Measurements from ENCODE around the gene GPR141. TPM values are rescaled to one million over a fixed set of nuclear protein-coding genes. Genes with fewer than 3 reads are reported as not detected.

The GPR141 gene
- total and polyA plus RNA-seq, 2 of the 13 experiments (the other 11 are each of a cell fraction or from before 2014, with no cell fraction given) = not detected

DNA sequence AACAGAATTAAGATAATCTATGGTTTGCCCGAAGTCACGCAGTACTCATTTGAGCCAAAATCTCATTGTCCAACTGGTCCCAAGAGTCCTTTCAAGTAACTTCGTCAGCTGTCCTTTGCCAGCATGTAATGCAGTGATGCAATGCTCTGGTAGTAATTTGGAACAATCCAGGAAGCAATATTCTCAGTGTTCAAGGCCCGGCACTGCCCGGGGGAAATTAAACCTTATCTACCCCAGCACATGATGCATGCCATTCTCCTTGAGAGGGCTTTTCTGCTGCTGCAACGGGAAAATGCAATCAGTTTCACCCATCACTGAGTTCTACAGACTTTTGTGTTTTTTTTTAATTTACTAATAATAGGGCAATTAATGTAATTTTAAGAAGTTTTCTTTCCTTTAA is 87.3 kb downstream of the GPR141 start:
- no TSS peak for BruUV-seq (replicated peaks)
- POLR2A ChIA-PET = no interaction called here
- Histone ChIP-seq H3K4me3 (replicated peaks in 1 of 3; ENCODE audit: insufficient read depth in 1 of 3, low read depth in 2 of 3, low read length in 3 of 3) (no peak overlapping the region), H3K27ac (ENCODE audit: extremely low read length, insufficient read depth, low read length) (no peak overlapping the region), H3K4me1 (ENCODE audit: insufficient read depth, low read length) (no peaks in the 10 kb centered on the region), H3K9me3 (ENCODE audit: low read length) (peaks cover 7% of the 10 kb centered on the region; the same call in 1 of the 2 replicates), H4K20me1 (ENCODE audit: insufficient read depth, low read length) (no peaks in the 10 kb centered on the region), H3K79me2 (ENCODE audit: insufficient read depth, low read length) (no peaks in the 10 kb centered on the region), H2AFZ (ENCODE audit: low read length) (no peak overlapping the region), H3K27me3 (ENCODE audit: control insufficient read depth in 1 of 2, insufficient read depth in 2 of 2, low read length in 2 of 2) (no peaks in the 10 kb centered on the region), H3K9ac (ENCODE audit: insufficient read depth, low read depth, low read length) (no peak overlapping the region), H3K36me3 (replicated peaks in 1 of 2; ENCODE audit: control insufficient read depth in 1 of 2, insufficient read depth in 2 of 2, low read length in 2 of 2) (no peaks in the 10 kb centered on the region), H3K4me2 (ENCODE audit: low read depth, low read length) (no peak overlapping the region)
- DNase-seq (ENCODE audit: low spot score) = no peak
- no peak for FAIRE-seq
- CTCF ChIA-PET (ENCODE audit: low intra/inter-chr PET ratio, low total read pairs) = no interaction called here
- intact Hi-C loops (cut with micrococcal nuclease; ENCODE audit: unreplicated experiment) (no loop called here), in situ Hi-C loops (cut with HindIII; ENCODE audit: extremely low pct_ligation_motif_present, low pct_unique_long_range_greater_than_20kb) (no loop called here)
- 12% methylated on average over 5 of the region's 6 CpGs for WGBS (ENCODE audit: low lambda C conversion rate)
- no peak for ATAC-seq
- TF ChIP-seq ZNF547 (CRISPR knock-in tag; IDR thresholded peaks at IDR 0.05) (no peak), ZBTB7B (CRISPR knock-in tag; IDR thresholded peaks at IDR 0.05) (no peak), SMAD3 (CRISPR knock-in tag; IDR thresholded peaks at IDR 0.05) (no peak), RBAK (CRISPR knock-in tag; IDR thresholded peaks at IDR 0.05) (no peak), POLR2A (IDR thresholded peaks at IDR 0.05; ENCODE audit: insufficient read depth in 1 of 2, low read depth in 2 of 2, low read length in 2 of 2) (no peak), NCOR1 (IDR thresholded peaks at IDR 0.05; ENCODE audit: borderline replicate concordance, low read length) (no peak), ZNF160 (CRISPR knock-in tag; IDR thresholded peaks at IDR 0.05) (no peak), GPN1 (CRISPR knock-in tag; IDR thresholded peaks at IDR 0.05; ENCODE audit: borderline replicate concordance) (no peak)
- TF ChIP-seq, protein P1, sequence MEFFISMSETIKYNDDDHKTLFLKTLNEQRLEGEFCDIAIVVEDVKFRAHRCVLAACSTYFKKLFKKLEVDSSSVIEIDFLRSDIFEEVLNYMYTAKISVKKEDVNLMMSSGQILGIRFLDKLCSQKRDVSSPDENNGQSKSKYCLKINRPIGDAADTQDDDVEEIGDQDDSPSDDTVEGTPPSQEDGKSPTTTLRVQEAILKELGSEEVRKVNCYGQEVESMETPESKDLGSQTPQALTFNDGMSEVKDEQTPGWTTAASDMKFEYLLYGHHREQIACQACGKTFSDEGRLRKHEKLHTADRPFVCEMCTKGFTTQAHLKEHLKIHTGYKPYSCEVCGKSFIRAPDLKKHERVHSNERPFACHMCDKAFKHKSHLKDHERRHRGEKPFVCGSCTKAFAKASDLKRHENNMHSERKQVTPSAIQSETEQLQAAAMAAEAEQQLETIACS (CRISPR knock-in tag; IDR thresholded peaks at IDR 0.05) = no peak
- TF ChIP-seq, protein P2, sequence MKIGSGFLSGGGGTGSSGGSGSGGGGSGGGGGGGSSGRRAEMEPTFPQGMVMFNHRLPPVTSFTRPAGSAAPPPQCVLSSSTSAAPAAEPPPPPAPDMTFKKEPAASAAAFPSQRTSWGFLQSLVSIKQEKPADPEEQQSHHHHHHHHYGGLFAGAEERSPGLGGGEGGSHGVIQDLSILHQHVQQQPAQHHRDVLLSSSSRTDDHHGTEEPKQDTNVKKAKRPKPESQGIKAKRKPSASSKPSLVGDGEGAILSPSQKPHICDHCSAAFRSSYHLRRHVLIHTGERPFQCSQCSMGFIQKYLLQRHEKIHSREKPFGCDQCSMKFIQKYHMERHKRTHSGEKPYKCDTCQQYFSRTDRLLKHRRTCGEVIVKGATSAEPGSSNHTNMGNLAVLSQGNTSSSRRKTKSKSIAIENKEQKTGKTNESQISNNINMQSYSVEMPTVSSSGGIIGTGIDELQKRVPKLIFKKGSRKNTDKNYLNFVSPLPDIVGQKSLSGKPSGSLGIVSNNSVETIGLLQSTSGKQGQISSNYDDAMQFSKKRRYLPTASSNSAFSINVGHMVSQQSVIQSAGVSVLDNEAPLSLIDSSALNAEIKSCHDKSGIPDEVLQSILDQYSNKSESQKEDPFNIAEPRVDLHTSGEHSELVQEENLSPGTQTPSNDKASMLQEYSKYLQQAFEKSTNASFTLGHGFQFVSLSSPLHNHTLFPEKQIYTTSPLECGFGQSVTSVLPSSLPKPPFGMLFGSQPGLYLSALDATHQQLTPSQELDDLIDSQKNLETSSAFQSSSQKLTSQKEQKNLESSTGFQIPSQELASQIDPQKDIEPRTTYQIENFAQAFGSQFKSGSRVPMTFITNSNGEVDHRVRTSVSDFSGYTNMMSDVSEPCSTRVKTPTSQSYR (CRISPR knock-in tag; IDR thresholded peaks at IDR 0.05; ENCODE audit: borderline replicate concordance) = no peak
- TF ChIP-seq, protein P3, sequence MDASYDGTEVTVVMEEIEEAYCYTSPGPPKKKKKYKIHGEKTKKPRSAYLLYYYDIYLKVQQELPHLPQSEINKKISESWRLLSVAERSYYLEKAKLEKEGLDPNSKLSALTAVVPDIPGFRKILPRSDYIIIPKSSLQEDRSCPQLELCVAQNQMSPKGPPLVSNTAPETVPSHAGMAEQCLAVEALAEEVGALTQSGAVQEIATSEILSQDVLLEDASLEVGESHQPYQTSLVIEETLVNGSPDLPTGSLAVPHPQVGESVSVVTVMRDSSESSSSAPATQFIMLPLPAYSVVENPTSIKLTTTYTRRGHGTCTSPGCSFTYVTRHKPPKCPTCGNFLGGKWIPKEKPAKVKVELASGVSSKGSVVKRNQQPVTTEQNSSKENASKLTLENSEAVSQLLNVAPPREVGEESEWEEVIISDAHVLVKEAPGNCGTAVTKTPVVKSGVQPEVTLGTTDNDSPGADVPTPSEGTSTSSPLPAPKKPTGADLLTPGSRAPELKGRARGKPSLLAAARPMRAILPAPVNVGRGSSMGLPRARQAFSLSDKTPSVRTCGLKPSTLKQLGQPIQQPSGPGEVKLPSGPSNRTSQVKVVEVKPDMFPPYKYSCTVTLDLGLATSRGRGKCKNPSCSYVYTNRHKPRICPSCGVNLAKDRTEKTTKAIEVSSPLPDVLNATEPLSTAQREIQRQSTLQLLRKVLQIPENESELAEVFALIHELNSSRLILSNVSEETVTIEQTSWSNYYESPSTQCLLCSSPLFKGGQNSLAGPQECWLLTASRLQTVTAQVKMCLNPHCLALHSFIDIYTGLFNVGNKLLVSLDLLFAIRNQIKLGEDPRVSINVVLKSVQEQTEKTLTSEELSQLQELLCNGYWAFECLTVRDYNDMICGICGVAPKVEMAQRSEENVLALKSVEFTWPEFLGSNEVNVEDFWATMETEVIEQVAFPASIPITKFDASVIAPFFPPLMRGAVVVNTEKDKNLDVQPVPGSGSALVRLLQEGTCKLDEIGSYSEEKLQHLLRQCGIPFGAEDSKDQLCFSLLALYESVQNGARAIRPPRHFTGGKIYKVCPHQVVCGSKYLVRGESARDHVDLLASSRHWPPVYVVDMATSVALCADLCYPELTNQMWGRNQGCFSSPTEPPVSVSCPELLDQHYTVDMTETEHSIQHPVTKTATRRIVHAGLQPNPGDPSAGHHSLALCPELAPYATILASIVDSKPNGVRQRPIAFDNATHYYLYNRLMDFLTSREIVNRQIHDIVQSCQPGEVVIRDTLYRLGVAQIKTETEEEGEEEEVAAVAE (CRISPR knock-in tag; IDR thresholded peaks at IDR 0.05; ENCODE audit: borderline replicate concordance) = no peak
- TF ChIP-seq, protein P4, sequence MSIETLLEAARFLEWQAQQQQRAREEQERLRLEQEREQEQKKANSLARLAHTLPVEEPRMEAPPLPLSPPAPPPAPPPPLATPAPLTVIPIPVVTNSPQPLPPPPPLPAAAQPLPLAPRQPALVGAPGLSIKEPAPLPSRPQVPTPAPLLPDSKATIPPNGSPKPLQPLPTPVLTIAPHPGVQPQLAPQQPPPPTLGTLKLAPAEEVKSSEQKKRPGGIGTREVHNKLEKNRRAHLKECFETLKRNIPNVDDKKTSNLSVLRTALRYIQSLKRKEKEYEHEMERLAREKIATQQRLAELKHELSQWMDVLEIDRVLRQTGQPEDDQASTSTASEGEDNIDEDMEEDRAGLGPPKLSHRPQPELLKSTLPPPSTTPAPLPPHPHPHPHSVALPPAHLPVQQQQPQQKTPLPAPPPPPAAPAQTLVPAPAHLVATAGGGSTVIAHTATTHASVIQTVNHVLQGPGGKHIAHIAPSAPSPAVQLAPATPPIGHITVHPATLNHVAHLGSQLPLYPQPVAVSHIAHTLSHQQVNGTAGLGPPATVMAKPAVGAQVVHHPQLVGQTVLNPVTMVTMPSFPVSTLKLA (IDR thresholded peaks at IDR 0.05) = no peak
